ENCODE measurements around the gene UROC1. TPM values are rescaled to one million over a fixed set of nuclear protein-coding genes. Genes with fewer than 3 reads are reported as not detected.

UROC1 gene
- total RNA-seq, 1 experiment from 2014 or later = not detected

GRCh38 chr3:126530171-126531050, 12.8 kb upstream of the UROC1 start:
- peak; percentile 87 for DNase-seq (ENCODE audit: low read depth)

GRCh38 chr3:126529585-126530170, 12.1 kb upstream of the UROC1 start:
- peak; percentile 36 for DNase-seq (ENCODE audit: low read depth)

GRCh38 chr3:126528800-126529541, 11.4 kb upstream of the UROC1 start:
- peak; percentile 28 for DNase-seq (ENCODE audit: low read depth)

- no peak for DNase-seq (ENCODE audit: low read depth)
Observed at GRCh38 chr3:126528419-126528799, 10.8 kb upstream of the UROC1 start.

- no peak for DNase-seq (ENCODE audit: low read depth)
Observed at GRCh38 chr3:126527455-126528211, 10.1 kb upstream of the UROC1 start.

- DNase-seq (ENCODE audit: low read depth) = no peak
Observed at GRCh38 chr3:126527006-126527405, 9.4 kb upstream of the UROC1 start.

- DNase-seq (ENCODE audit: low read depth) = no peak
Observed at GRCh38 chr3:126526668-126527005, 9.1 kb upstream of the UROC1 start.

- DNase-seq (ENCODE audit: low read depth) = no peak
Observed at GRCh38 chr3:126525853-126526667, 8.5 kb upstream of the UROC1 start.

- DNase-seq (ENCODE audit: low read depth) = no peak
Observed at GRCh38 chr3:126525091-126525852, 7.7 kb upstream of the UROC1 start.

GRCh38 chr3:126524429-126524988, 6.9 kb upstream of the UROC1 start:
- DNase-seq (ENCODE audit: low read depth) = no peak

GRCh38 chr3:126523745-126524428, 6.3 kb upstream of the UROC1 start, which contains the start of gene CHST13:
Gene CHST13, plus strand, starts transcription at chr3:126524155. Its CDS starts 178 bp downstream, at chr3:126524333.
- peak; percentile 45 for DNase-seq (ENCODE audit: low read depth)

- DNase-seq (ENCODE audit: low read depth) = peak; percentile 48
Observed at GRCh38 chr3:126522363-126522788, 4.8 kb upstream of the UROC1 start.

- peak; percentile 22 for DNase-seq (ENCODE audit: low read depth)
Observed at GRCh38 chr3:126521122-126521891, 3.7 kb upstream of the UROC1 start.

GRCh38 chr3:126519506-126520455, 2.2 kb upstream of the UROC1 start:
- DNase-seq (ENCODE audit: low read depth) = no peak

- DNase-seq (ENCODE audit: low read depth) = no peak
Observed at GRCh38 chr3:126518779-126519177, 1.2 kb upstream of the UROC1 start.

GRCh38 chr3:126517986-126518778, 609 bp upstream of the UROC1 start:
- no peak for DNase-seq (ENCODE audit: low read depth)
